Stimulated activated CD8-positive, alpha-beta memory T cell treated with anti-CD3 and anti-CD28 coated beads, Interleukin-12 subunit alpha, Interleukin-12 subunit beta, amount 100 ng/mL, for 4 hours (primary cell): Measurements from ENCODE around the gene ZNF618.

Experiments
- DNase-seq: peaks from one replicate; pipeline ENCODE4 v3.0.0-alpha.2; 2020; ENCODE audit warnings: low read depth

The ZNF618 gene

DNA sequence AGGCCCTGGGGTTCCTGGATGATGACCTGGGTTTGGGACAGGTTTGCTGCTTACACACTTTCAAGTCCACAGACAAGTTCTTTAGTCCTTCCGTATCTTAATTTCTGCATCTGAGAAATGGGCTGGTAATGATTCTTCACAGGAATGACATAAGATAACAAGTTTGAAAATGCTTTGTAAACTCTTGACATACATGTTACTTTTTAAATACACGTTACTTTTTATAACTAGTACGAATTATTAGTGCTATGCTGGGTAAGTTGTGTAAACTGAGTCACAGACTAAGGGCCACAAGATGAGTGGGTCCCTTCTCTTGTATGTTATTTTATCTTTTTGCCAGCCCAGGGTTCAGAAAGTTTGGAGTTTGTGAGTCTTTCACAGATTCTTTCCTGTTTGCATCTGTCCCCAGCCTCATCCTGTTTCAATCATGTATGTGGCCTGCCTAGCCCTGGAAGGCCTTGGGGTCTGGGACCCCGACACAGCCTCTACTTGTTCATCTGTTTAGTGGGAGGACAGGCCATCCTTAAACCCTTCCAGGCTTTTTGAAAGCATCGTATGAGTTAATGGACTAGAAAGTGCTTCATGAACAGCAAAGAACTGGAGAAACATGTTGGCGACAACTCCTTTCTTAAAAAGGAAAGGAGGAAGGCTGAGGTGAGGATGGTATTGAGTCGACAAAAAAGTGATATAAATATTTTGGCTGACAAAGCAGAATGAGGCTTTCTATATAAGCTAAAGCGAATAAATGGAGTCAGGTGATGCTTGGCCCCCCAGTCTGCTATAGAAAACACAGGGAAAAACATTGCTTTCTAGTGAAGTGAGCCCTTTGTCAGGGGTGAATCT is 9.3 kb downstream of the ZNF618 start:
- no peak for DNase-seq

DNA sequence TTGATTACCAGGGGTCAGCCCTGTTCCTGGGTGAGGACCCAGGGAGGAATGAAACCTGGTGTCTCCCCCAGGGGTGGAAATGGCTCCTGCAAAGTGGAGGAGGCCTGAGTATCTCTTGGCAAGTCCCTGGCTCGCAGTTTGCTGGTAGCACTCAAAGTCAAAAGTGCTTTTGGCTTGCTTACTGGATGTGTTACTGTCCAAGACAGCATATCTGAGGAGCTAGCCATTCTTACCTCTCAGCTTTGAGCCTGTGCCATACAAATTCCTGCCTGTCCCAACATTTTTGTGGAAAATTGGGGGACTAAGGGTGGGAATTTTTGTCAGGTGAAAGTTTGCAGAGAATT is 9.9 kb downstream of the ZNF618 start:
- DNase-seq = no peak

- no peak for DNase-seq
Measured at GRCh38 chr9:113886466-113886865, 10.4 kb downstream of the ZNF618 start.

- no peak for DNase-seq
Measured at GRCh38 chr9:113886933-113887332, 10.8 kb downstream of the ZNF618 start.

GRCh38 chr9:113887436-113887835 is 11.3 kb downstream of the ZNF618 start:
- DNase-seq = no peak

- no peak for DNase-seq
Measured at GRCh38 chr9:113888336-113888735, 12.2 kb downstream of the ZNF618 start.

DNA sequence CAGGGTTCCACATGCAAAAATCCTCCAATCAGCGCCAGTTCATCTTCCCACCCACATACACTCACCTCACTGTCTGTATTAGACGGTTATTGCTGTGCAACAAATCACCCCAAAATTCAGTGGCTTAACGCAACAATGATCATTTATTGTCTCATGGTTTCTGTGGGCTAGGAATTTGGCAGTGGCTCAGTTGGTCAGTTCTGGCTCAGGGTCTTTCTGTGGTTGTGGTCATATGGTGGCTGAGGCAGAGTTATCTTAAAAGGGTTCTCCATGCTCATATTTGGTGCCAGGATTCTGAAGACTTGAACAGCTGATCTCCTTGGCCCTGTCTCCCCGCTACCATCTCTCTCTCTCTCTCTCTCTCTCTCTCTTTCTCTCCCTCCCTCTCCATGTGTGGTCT is 12.9 kb downstream of the ZNF618 start:
- no peak for DNase-seq

- no peak for DNase-seq
Measured at GRCh38 chr9:113890704-113891103, 14.6 kb downstream of the ZNF618 start.

GRCh38 chr9:113892861-113893491 is 16.9 kb downstream of the ZNF618 start:
- DNase-seq = no peak

- no peak for DNase-seq
Measured at GRCh38 chr9:113894166-113894565, 18.1 kb downstream of the ZNF618 start.

- no peak for DNase-seq
Measured at GRCh38 chr9:113895526-113895925, 19.4 kb downstream of the ZNF618 start.

DNA sequence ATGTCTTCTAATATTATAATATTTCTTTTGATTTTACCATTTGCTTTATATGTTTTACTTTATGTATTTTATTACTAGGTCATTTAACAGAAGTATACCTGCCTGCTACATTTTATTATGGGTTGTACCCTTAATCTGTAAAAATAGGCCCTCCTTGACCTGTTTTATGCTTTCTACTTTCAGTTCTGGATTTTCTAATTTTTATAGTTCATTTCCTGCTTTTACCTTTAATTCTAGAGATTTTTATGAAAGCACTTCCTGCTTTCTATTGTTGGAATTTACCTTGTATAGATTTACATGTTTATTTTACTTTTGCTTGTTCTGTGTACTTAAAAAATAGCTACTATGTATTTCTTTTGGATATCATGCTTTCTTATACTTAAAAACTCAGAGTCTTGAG is 20.6 kb downstream of the ZNF618 start:
- DNase-seq = no peak

GRCh38 chr9:113898151-113898550 is 22.0 kb downstream of the ZNF618 start:
- no peak for DNase-seq

- DNase-seq = no peak
Measured at GRCh38 chr9:113898596-113898995, 22.5 kb downstream of the ZNF618 start.

GRCh38 chr9:113899205-113899604 is 23.1 kb downstream of the ZNF618 start:
- DNase-seq = no peak

DNA sequence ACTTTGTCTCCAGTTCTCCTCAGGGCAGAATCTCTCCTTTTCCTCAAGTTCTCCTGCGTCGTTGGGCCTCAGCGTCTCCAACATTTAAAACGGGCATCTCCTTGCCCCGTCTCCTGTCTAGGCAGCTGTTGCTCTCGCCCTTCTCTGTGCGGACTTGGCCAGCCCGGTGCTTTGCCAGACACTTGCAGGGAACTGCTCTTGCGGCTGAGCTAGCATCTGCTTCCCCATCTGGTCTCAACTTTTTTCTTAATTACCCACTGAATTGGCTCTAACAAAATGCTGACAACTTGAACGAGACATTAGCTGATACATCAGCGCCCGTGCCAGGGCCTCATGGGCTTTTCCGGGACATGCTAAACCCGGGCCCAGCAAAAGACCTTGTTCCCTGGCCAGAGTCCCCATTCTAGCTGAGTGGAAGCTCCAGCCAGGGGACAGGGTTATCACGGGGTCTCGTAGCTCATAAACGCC is 25.1 kb downstream of the ZNF618 start:
- DNase-seq = no peak

GRCh38 chr9:113903514-113904077 is 27.5 kb downstream of the ZNF618 start:
- no peak for DNase-seq

DNA sequence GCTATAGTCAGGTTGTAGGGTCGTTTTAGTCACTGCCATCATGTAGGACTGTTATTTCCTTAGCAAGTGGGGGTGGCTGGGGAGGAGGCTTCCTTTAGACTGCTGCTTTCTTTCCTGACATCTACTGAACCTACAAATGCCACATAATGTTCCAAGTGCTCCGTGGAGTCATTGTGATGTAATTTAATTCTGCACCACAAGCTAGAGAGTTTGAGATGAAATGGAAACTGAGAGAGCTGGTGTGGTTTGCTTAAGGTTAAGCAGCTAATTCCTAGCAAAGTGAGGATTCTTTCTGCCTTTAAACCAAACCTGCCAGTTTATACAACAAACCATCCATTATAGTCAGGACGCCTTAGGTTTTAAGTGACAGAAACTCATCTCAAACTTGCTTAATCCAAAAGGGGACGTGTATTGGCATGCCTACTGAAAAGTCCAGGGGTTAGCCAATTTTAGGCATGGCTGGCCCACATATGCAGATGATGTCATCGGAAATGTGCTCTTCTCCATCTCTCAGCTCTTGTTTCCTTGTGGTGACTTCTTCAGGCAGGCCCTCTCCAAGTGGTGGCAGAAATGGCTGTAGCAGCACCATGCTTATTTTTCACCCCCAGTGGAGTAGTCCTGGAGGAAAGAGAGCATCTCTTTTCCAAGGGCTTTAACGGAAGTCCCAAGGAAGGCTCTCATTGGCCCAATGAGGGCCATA is 30.5 kb downstream of the ZNF618 start:
- DNase-seq = no peak

- DNase-seq = no peak
Measured at GRCh38 chr9:113907282-113907681, 31.2 kb downstream of the ZNF618 start.

GRCh38 chr9:113909421-113909820 is 33.3 kb downstream of the ZNF618 start:
- no peak for DNase-seq

DNA sequence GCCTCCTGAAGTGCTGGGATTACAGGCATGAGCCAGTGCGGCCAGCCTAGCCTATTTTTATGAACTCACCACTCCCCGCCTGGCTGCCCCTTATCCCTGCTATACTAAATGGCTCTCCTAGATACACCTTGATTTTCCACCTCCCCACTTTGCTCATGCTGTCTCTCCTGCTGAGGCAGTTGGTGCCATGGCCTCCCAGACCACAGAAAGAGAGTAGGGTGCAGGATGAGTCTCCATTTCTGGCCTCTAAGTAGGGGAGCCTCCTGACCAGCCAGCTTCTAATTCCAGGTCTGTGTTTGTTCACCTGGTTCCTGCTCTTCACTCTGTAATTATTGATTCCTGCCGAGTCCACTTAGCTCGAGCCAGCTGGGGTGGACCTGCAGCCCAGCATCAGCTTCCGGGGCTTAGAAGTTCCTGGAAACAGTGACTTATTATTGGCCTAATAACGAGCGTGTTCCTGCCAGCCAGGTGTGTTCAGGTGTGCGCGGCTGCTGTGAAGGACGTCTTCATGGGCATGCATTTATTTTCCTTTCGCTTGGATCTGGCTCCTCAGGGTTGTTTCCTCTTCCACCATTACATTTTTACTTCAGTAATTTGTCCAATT is 34.0 kb downstream of the ZNF618 start:
- no peak for DNase-seq

GRCh38 chr9:113911850-113912557 is 35.9 kb downstream of the ZNF618 start:
- no peak for DNase-seq
